Vagina (tissue), 2 donors: ENCODE measurements around the gene KDM4C.

Experiments
- POLR2A ChIP-seq, 2 donors: fragments of 450-650 bp; IDR thresholded peaks; one replicate each; pipeline ENCODE4 v1.6.1; 2017; ENCODE audit warnings: antibody characterized with exemption in 2 of 2, mild to moderate bottlenecking in 2 of 2, moderate library complexity in 2 of 2
- POLR2AphosphoS5 ChIP-seq, 2 donors: sonication (generic); formaldehyde crosslinking; IDR thresholded peaks; one replicate each; pipeline ENCODE4 v1.9.0; 2017; ENCODE audit warnings: antibody characterized with exemption in 2 of 2, mild to moderate bottlenecking in 2 of 2, low read depth in 1 of 2; ENCODE audit not compliant: insufficient read depth in 1 of 2
- TF ChIP-seq, protein P1 (sequence below), 3 experiments: fragments of 450-650 bp in 2 of 3; fragments of 200-600 bp in 1 of 3; sonication (generic) in 1 of 3; IDR thresholded peaks; one replicate each; pipeline ENCODE4 v1.5.1; 2017 to 2019; ENCODE audit warnings: antibody characterized with exemption in 3 of 3, mild to moderate bottlenecking in 2 of 3, moderate library complexity in 2 of 3

DNA sequence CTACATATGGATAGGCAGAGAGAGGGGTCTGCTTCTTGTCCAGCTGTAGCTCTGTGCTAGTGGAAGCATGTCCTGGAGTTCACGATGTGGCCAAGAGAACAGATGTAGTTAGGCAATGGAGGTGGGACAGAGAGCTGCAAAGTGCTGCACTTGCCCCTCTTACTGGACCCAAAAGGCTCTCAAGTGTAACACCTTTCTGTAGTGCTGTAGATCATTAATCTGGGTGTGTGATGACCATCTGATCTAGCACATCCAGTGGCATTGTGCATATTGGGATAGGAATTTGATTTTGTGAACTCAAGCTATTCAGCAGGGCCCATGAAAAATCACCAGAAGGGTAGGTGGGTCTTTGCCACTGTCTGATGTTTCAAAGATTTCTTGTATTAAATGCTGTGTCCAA lies 151.4 kb downstream of the KDM4C start:
- TF ChIP-seq POLR2A (IDR thresholded peaks at IDR 0.05) (no peak), POLR2AphosphoS5 (IDR thresholded peaks at IDR 0.05; ENCODE audit: insufficient read depth in 1 of 2, low read depth in 1 of 2) (no peak)
- TF ChIP-seq, protein P1, sequence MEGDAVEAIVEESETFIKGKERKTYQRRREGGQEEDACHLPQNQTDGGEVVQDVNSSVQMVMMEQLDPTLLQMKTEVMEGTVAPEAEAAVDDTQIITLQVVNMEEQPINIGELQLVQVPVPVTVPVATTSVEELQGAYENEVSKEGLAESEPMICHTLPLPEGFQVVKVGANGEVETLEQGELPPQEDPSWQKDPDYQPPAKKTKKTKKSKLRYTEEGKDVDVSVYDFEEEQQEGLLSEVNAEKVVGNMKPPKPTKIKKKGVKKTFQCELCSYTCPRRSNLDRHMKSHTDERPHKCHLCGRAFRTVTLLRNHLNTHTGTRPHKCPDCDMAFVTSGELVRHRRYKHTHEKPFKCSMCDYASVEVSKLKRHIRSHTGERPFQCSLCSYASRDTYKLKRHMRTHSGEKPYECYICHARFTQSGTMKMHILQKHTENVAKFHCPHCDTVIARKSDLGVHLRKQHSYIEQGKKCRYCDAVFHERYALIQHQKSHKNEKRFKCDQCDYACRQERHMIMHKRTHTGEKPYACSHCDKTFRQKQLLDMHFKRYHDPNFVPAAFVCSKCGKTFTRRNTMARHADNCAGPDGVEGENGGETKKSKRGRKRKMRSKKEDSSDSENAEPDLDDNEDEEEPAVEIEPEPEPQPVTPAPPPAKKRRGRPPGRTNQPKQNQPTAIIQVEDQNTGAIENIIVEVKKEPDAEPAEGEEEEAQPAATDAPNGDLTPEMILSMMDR (IDR thresholded peaks at IDR 0.05), result no peak
